ENCODE measurements around the gene LRRC75B. TPM values are rescaled to one million over a fixed set of nuclear protein-coding genes. Genes with fewer than 3 reads are reported as not detected.
"Not testable (repeated sequence)": the region's sequence is repeated elsewhere in the genome, so short reads cannot be mapped to it uniquely, and the experiment has no call there.

Gene LRRC75B, protein sequence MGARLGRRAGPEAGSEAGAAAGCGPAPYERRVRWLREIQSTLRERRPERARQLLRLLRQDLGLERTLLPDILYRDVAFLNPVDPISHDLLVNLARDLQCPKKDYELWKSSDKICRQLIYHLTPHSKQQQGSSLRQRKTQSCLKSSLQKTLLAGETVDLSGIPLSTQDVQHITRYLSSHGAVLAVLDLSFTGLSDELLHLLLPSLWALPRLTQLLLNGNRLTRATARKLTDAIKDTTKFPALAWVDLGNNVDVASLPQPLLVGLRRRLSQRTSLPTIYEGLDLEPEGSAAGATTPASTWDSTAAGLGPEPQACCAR
- 6.3 TPM for polyA plus RNA-seq (2013, experiment 1 of 2)
- 6.0 TPM for polyA plus RNA-seq (2013, experiment 2 of 2)

DNA sequence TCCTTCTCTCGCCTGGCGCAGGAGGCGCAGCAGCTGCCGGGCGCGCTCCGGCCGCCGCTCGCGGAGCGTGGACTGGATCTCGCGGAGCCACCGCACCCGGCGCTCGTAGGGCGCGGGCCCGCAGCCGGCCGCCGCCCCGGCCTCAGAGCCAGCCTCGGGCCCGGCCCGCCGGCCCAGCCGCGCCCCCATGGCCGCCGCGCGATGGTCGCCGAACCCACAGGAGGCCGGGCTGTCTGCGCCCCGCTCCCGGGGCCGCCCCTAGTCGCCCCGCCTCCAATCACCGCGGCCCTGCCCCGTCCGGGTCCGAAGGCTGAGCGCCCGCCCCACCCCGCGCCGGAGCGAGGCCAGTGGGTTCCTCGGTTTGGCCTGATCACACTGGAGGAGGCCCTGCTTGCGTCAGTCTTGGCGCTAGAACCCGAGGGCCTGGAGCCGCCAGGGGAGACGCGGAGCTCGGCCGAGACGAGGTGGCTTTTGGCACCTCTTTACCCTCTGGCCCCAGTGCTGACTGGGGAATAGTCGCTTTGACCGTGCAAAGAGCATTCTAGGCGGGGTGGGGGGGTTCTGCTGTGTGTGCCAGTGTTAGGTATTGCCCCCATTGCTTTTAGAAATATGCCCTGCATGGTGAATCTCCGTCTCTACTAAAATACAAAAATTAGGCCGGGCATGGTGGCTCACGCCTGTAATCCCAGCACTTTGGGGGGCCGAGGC, at the start of gene LRRC75B:
LRRC75B (minus strand) TSS at position 223 of the 708 bp plus-strand sequence; CDS start at position 189, 34 bp downstream.
- H3K4me1 ChIP-seq (ENCODE audit: control insufficient read depth, insufficient read depth, low read depth, low read length), result peaks cover 36% of the 10 kb centered on the region
- H3K79me1 ChIP-seq (replicated peaks; ENCODE audit: low read length, poor library complexity, severe bottlenecking), result peaks cover 2% of the 10 kb centered on the region
- H3K4ac ChIP-seq (ENCODE audit: low read depth in 1 of 2, low read length in 2 of 2), result peak within 1 kb of the TSS; percentile 47 to 62
- no peaks in the 10 kb centered on the region for H3K27me3 ChIP-seq (ENCODE audit: control insufficient read depth in 1 of 2, insufficient read depth in 1 of 2, low read length in 2 of 2)
- H3K23ac ChIP-seq (ENCODE audit: low read length in 2 of 2), result no peak within 1 kb of the TSS
- peak; percentile 84 for DNase-seq
- peak within 1 kb of the TSS; percentile 12 for H3K27ac ChIP-seq (ENCODE audit: low read length, poor library complexity, severe bottlenecking)
- H3K18ac ChIP-seq (ENCODE audit: low read depth in 1 of 2, low read length in 2 of 2), result peak within 1 kb of the TSS; percentile 85 to 91
- 7% methylated on average over 52 of the region's 72 CpGs for WGBS
- H2AK5ac ChIP-seq (ENCODE audit: low read length, severe bottlenecking), result peak within 1 kb of the TSS; percentile 10
- no peaks in the 10 kb centered on the region for H3K9me3 ChIP-seq (ENCODE audit: control insufficient read depth, low read length)
- H3K36me3 ChIP-seq (ENCODE audit: control insufficient read depth in 1 of 2, insufficient read depth in 2 of 2, low read depth in 1 of 2, low read length in 2 of 2), result peaks cover 15 to 20% of the 10 kb centered on the region in 2 experiments
- H3K9ac ChIP-seq (ENCODE audit: low read length), result peak within 1 kb of the TSS; percentile 89
- peak within 1 kb of the TSS; percentile 78 for H4K91ac ChIP-seq (ENCODE audit: low read length)
- peak within 1 kb of the TSS; percentile 35 for H2BK120ac ChIP-seq (ENCODE audit: low read depth, low read length)
- H2BK12ac ChIP-seq (ENCODE audit: low read length in 2 of 2), result peak within 1 kb of the TSS in 1 of 2 experiments; percentile 60
- H3K4me2 ChIP-seq (ENCODE audit: low read length, poor library complexity, severe bottlenecking), result peak within 1 kb of the TSS; percentile 88
- H3K14ac ChIP-seq (ENCODE audit: low read length in 2 of 2), result peak within 1 kb of the TSS; percentile 21 to 94
- peak within 1 kb of the TSS; percentile 78 to 85 for H3K4me3 ChIP-seq (ENCODE audit: insufficient read depth in 1 of 2, low read depth in 1 of 2, low read length in 2 of 2)
- peak within 1 kb of the TSS; percentile 81 for H2AFZ ChIP-seq (ENCODE audit: low read depth, low read length)
- peak within 1 kb of the TSS; percentile 84 for H2BK15ac ChIP-seq (ENCODE audit: low read depth, poor library complexity, severe bottlenecking)
- H2BK5ac ChIP-seq (ENCODE audit: low read depth, low read length, poor library complexity, severe bottlenecking), result no peak within 1 kb of the TSS
- peak within 1 kb of the TSS; percentile 83 for H4K8ac ChIP-seq (ENCODE audit: low read length)

DNA sequence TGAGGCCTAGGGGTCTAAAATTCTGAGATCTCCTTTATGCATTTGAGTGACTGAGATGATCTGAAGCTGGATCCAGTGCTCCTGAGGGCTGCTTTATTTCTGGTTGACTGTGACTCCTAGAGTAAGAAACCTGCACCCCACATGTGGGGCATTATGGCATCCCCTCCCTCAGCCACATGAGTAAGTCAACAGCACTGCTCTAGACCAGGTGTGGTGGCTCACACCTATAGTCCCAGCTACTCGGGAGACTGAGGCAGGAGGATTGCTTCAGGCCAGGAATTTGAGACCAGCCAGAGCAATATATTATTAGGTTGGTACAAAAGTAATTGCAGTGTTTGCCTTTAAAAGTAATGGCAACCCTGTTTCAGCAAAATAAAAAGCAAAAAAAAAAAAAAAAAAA, 49.4 kb upstream of the LRRC75B start:
- not testable (repeated sequence) for H2BK5ac ChIP-seq (ENCODE audit: low read depth, low read length, poor library complexity, severe bottlenecking); H3K9me3 ChIP-seq (ENCODE audit: control insufficient read depth, low read length); H3K9ac ChIP-seq (ENCODE audit: low read length); H3K4me3 ChIP-seq (ENCODE audit: insufficient read depth in 1 of 2, low read depth in 1 of 2, low read length in 2 of 2); H3K27me3 ChIP-seq (ENCODE audit: control insufficient read depth in 1 of 2, insufficient read depth in 1 of 2, low read length in 2 of 2); H3K36me3 ChIP-seq (ENCODE audit: control insufficient read depth in 1 of 2, insufficient read depth in 2 of 2, low read depth in 1 of 2, low read length in 2 of 2); H3K4me2 ChIP-seq (ENCODE audit: low read length, poor library complexity, severe bottlenecking); H2AFZ ChIP-seq (ENCODE audit: low read depth, low read length); H4K91ac ChIP-seq (ENCODE audit: low read length); H2BK12ac ChIP-seq (ENCODE audit: low read length in 2 of 2); H3K27ac ChIP-seq (ENCODE audit: low read length, poor library complexity, severe bottlenecking); H3K18ac ChIP-seq (ENCODE audit: low read depth in 1 of 2, low read length in 2 of 2); H3K14ac ChIP-seq (ENCODE audit: low read length in 2 of 2); H2BK120ac ChIP-seq (ENCODE audit: low read depth, low read length); H3K4me1 ChIP-seq (ENCODE audit: control insufficient read depth, insufficient read depth, low read depth, low read length); H3K23ac ChIP-seq (ENCODE audit: low read length in 2 of 2); H2BK15ac ChIP-seq (ENCODE audit: low read depth, poor library complexity, severe bottlenecking); H3K79me1 ChIP-seq (replicated peaks; ENCODE audit: low read length, poor library complexity, severe bottlenecking); H4K8ac ChIP-seq (ENCODE audit: low read length); DNase-seq; H2AK5ac ChIP-seq (ENCODE audit: low read length, severe bottlenecking); H3K4ac ChIP-seq (ENCODE audit: low read depth in 1 of 2, low read length in 2 of 2)
- 89% methylated on average over 1 of the region's 1 CpG for WGBS

DNA sequence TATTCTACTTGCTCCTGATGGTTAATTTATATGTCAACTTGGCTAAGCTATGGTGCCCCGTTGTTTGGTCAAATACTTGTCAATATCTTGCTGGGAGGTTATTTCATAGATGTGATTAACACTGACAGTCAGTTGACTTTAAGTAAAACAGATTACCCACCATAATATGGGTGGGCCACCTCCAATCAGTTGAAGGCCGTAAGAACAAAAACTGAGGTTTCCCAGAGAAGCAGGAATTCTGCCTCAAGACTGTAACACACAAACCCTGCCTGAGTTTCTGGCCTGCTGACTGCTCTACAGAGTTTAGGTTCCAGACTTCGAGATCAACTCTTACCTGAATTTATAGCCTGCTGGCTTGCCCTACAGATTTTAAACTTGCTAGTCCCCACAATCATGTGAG, 43.6 kb upstream of the LRRC75B start:
- not testable (repeated sequence) for H3K18ac ChIP-seq (ENCODE audit: low read depth in 1 of 2, low read length in 2 of 2); H4K8ac ChIP-seq (ENCODE audit: low read length); H2AK5ac ChIP-seq (ENCODE audit: low read length, severe bottlenecking); H3K36me3 ChIP-seq (ENCODE audit: control insufficient read depth in 1 of 2, insufficient read depth in 2 of 2, low read depth in 1 of 2, low read length in 2 of 2); H3K27ac ChIP-seq (ENCODE audit: low read length, poor library complexity, severe bottlenecking); H2BK120ac ChIP-seq (ENCODE audit: low read depth, low read length); H3K9ac ChIP-seq (ENCODE audit: low read length); H3K23ac ChIP-seq (ENCODE audit: low read length in 2 of 2); H3K4me3 ChIP-seq (ENCODE audit: insufficient read depth in 1 of 2, low read depth in 1 of 2, low read length in 2 of 2); DNase-seq; H3K4ac ChIP-seq (ENCODE audit: low read depth in 1 of 2, low read length in 2 of 2); H2BK5ac ChIP-seq (ENCODE audit: low read depth, low read length, poor library complexity, severe bottlenecking); H2BK12ac ChIP-seq (ENCODE audit: low read length in 2 of 2); H3K14ac ChIP-seq (ENCODE audit: low read length in 2 of 2); H2BK15ac ChIP-seq (ENCODE audit: low read depth, poor library complexity, severe bottlenecking); H4K91ac ChIP-seq (ENCODE audit: low read length); H3K9me3 ChIP-seq (ENCODE audit: control insufficient read depth, low read length); H3K4me2 ChIP-seq (ENCODE audit: low read length, poor library complexity, severe bottlenecking); H2AFZ ChIP-seq (ENCODE audit: low read depth, low read length); H3K79me1 ChIP-seq (replicated peaks; ENCODE audit: low read length, poor library complexity, severe bottlenecking); H3K27me3 ChIP-seq (ENCODE audit: control insufficient read depth in 1 of 2, insufficient read depth in 1 of 2, low read length in 2 of 2)
- H3K4me1 ChIP-seq (ENCODE audit: control insufficient read depth, insufficient read depth, low read depth, low read length), result peaks cover 20% of the 10 kb centered on the region
- WGBS, result 100% methylated on average over 2 of the region's 3 CpGs

DNA sequence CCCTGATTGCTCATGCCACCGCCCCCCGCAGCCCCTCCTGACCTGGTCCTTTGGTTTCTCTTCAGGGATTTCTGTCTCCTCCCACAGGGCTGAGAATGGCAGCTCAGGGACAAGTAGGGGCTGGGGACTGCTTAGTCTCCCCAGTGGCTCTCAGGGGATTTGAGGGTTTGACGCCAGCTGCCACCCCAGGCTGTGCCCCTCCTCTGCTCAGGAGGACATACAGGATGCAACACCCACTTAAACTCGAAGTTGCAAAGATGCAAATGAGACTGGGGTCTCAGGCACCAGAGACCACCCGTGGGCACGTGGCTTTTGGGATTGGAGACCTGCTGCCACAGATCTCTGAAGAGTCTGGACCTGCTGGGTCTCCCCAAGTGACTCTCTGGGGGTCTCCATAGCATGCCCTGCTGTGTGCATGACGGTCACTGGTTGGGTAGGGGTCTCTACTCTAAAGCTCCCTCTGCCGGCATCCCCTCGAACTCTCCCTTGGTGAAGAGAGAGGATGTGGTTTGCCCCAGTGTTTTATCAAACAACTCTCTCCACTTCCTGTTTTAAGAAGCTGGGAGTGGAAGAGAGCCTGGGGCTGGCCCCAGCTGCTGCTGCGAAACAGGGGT, 42.0 kb upstream of the LRRC75B start:
- not testable (repeated sequence) for H3K9ac ChIP-seq (ENCODE audit: low read length); H2BK15ac ChIP-seq (ENCODE audit: low read depth, poor library complexity, severe bottlenecking); DNase-seq; H3K4me3 ChIP-seq (ENCODE audit: insufficient read depth in 1 of 2, low read depth in 1 of 2, low read length in 2 of 2); H3K27me3 ChIP-seq (ENCODE audit: control insufficient read depth in 1 of 2, insufficient read depth in 1 of 2, low read length in 2 of 2); H3K79me1 ChIP-seq (replicated peaks; ENCODE audit: low read length, poor library complexity, severe bottlenecking); H2BK5ac ChIP-seq (ENCODE audit: low read depth, low read length, poor library complexity, severe bottlenecking); H2AFZ ChIP-seq (ENCODE audit: low read depth, low read length); H3K27ac ChIP-seq (ENCODE audit: low read length, poor library complexity, severe bottlenecking); H2AK5ac ChIP-seq (ENCODE audit: low read length, severe bottlenecking); H3K4me2 ChIP-seq (ENCODE audit: low read length, poor library complexity, severe bottlenecking); H3K36me3 ChIP-seq (ENCODE audit: control insufficient read depth in 1 of 2, insufficient read depth in 2 of 2, low read depth in 1 of 2, low read length in 2 of 2); H3K23ac ChIP-seq (ENCODE audit: low read length in 2 of 2); H3K9me3 ChIP-seq (ENCODE audit: control insufficient read depth, low read length)
- WGBS, result 64% methylated on average over 5 of the region's 10 CpGs
- peaks cover 23% of the 10 kb centered on the region for H3K4me1 ChIP-seq (ENCODE audit: control insufficient read depth, insufficient read depth, low read depth, low read length)
- peak overlapping the region; percentile 77 to 84 for H2BK12ac ChIP-seq (ENCODE audit: low read length in 2 of 2)
- H3K18ac ChIP-seq (ENCODE audit: low read depth in 1 of 2, low read length in 2 of 2), result peak overlapping the region; percentile 18 to 75
- H3K4ac ChIP-seq (ENCODE audit: low read depth in 1 of 2, low read length in 2 of 2), result peak overlapping the region in 1 of 2 experiments; percentile 64
- H2BK120ac ChIP-seq (ENCODE audit: low read depth, low read length), result peak overlapping the region; percentile 85
- peak overlapping the region; percentile 90 for H4K91ac ChIP-seq (ENCODE audit: low read length)
- peak overlapping the region; percentile 82 for H4K8ac ChIP-seq (ENCODE audit: low read length)
- peak overlapping the region in 1 of 2 experiments; percentile 41 for H3K14ac ChIP-seq (ENCODE audit: low read length in 2 of 2)

Measured in mesenchymal stem cell (in vitro differentiated cells and primary cell).